Smooth muscle cell (in vitro differentiated cells): ENCODE data around the gene ENPP7. TPM values are rescaled to one million over a fixed set of nuclear protein-coding genes. Genes with fewer than 3 reads are reported as not detected.

ENCODE experiments used
- DNase-seq: peaks from one replicate; lab custom pipeline; 2025; ENCODE audit not compliant: unreplicated experiment; lab: John Stamatoyannopoulos, UW
- H2AFZ ChIP-seq: fragments of 200-600 bp; sonication (generic); 2 replicates; pipeline ENCODE4 v1.6.0; 2016; ENCODE audit warnings: antibody characterized with exemption, low read depth, mild to moderate bottlenecking
- H3F3A ChIP-seq: fragments of 200-600 bp; sonication (generic); 2 replicates; pipeline ENCODE4 v1.6.0; 2017; ENCODE audit warnings: antibody characterized with exemption, low read depth
- H3K27ac ChIP-seq: fragments of 200-600 bp; sonication (generic); 2 replicates; pipeline ENCODE4 v1.5.1; 2016; ENCODE audit warnings: low read depth, mild to moderate bottlenecking
- H3K27me3 ChIP-seq: fragments of 200-600 bp; sonication (generic); 2 replicates; pipeline ENCODE4 v1.6.1; 2016; ENCODE audit warnings: low read depth, mild to moderate bottlenecking
- H3K36me3 ChIP-seq: fragments of 200-600 bp; sonication (generic); 2 replicates; pipeline ENCODE4 v1.5.1; 2016; ENCODE audit warnings: low read depth
- H3K4me1 ChIP-seq: fragments of 200-600 bp; sonication (generic); 2 replicates; pipeline ENCODE4 v1.5.1; 2016; ENCODE audit warnings: low read depth
- H3K4me2 ChIP-seq: fragments of 200-600 bp; sonication (generic); 2 replicates; pipeline ENCODE4 v1.6.0; 2016; ENCODE audit warnings: mild to moderate bottlenecking
- H3K4me3 ChIP-seq: fragments of 200-600 bp; sonication (generic); 2 replicates; pipeline ENCODE4 v1.5.1; 2016; ENCODE audit warnings: mild to moderate bottlenecking
- H3K79me2 ChIP-seq: fragments of 200-600 bp; sonication (generic); 2 replicates; pipeline ENCODE4 v1.6.0; 2016; ENCODE audit warnings: low read depth, mild to moderate bottlenecking
- H3K9ac ChIP-seq: fragments of 200-600 bp; sonication (generic); 2 replicates; pipeline ENCODE4 v1.6.0; 2016; ENCODE audit warnings: low read depth
- H3K9me3 ChIP-seq: fragments of 200-600 bp; sonication (generic); replicated peaks from 2 replicates; pipeline ENCODE4 v1.5.1; 2016; ENCODE audit warnings: low read depth
- H4K20me1 ChIP-seq: fragments of 200-600 bp; sonication (generic); 2 replicates; pipeline ENCODE4 v1.6.0; 2016; ENCODE audit warnings: low read depth
- WGBS: methylation state at CpG from one replicate; pipeline ENCODE4 v1.1.7; 2016; ENCODE audit warnings: low lambda C conversion rate; 5-methylcytosine and 5-hydroxymethylcytosine counted together
- polyA plus RNA-seq: library from polyadenylated mRNA; unstranded; fragments of >200 nt; fragmentation: Nextera tagmentation; extraction: Ambion mirVana; gene quantifications from 2 replicates; pipeline ENCODE4 v1.2.1, GENCODE V29; 2016
- total RNA-seq: library from RNA; depleted of rRNA; stranded (reverse); fragments of >200 nt; gene quantifications from 2 replicates; pipeline ENCODE4 v1.2.3, GENCODE V29; 2014
- TF ChIP-seq, protein P1 (sequence below): fragments of 200-600 bp; sonication (generic); IDR thresholded peaks from 2 replicates; pipeline ENCODE4 v1.5.1; 2017; ENCODE audit warnings: borderline replicate concordance, mild to moderate bottlenecking, antibody characterized with exemption; ENCODE audit not compliant: insufficient read depth, poor library complexity, severe bottlenecking

ENPP7 gene
- total and polyA plus RNA-seq, 2 experiments from 2014 or later: not detected

DNA sequence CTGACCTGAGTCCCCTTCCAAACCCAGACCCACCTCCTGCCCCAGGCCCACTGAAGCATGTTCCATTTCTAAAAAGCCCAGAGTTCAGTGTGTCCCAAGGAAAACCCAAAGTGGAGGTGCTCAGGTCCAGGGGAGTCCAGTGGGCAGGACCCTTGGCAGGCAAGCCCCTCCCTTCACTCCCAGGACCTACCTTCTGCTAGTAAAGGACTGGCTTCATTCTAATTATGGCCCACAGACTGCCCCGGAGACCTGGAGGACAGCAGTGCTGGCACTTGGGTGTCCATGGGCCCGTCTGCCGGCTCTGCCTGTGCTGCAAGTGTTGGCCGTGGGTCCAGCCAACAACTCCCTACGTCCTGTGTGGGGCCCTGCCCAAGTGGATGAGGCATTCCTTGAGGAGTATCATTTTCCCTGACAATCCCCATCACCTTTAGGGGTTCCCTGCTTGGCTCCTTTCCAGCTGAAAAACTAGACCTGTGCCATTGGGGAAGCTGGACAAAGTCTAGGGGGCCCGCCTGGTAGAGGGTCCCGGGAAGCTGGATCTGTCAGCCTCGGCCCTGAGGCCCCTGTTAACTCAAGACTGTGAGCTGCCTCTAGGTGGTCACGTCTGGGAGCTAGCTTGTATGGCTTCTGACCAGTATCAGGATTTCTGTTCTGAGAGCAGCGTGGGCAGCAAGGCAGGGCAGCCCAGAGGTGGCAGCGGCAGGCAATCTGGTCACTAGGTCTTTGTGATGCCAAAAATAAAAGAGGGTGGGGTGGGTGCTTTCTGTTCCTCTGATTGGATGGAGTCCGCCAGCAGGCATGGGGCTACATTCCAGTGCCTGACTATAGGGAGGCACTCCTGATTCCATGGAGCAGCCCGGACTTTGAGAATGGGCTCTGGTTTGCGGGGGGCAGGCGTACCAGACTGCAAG, 55.4 kb downstream of the ENPP7 start:
- Histone ChIP-seq H3K4me2 (no peak overlapping the region), H3F3A (no peaks in the 10 kb centered on the region), H3K79me2 (no peaks in the 10 kb centered on the region), H4K20me1 (no peaks in the 10 kb centered on the region), H2AFZ (no peak overlapping the region), H3K27me3 (peaks cover 50% of the 10 kb centered on the region), H3K4me1 (peaks cover 10% of the 10 kb centered on the region), H3K9me3 (no peaks in the 10 kb centered on the region), H3K4me3 (no peak overlapping the region), H3K9ac (no peak overlapping the region), H3K27ac (no peak overlapping the region), H3K36me3 (no peaks in the 10 kb centered on the region)
- DNase-seq: no peak
- WGBS: 93% methylated on average over 15 of the region's 15 CpGs
- TF ChIP-seq, protein P1, sequence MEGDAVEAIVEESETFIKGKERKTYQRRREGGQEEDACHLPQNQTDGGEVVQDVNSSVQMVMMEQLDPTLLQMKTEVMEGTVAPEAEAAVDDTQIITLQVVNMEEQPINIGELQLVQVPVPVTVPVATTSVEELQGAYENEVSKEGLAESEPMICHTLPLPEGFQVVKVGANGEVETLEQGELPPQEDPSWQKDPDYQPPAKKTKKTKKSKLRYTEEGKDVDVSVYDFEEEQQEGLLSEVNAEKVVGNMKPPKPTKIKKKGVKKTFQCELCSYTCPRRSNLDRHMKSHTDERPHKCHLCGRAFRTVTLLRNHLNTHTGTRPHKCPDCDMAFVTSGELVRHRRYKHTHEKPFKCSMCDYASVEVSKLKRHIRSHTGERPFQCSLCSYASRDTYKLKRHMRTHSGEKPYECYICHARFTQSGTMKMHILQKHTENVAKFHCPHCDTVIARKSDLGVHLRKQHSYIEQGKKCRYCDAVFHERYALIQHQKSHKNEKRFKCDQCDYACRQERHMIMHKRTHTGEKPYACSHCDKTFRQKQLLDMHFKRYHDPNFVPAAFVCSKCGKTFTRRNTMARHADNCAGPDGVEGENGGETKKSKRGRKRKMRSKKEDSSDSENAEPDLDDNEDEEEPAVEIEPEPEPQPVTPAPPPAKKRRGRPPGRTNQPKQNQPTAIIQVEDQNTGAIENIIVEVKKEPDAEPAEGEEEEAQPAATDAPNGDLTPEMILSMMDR: no peak

DNA sequence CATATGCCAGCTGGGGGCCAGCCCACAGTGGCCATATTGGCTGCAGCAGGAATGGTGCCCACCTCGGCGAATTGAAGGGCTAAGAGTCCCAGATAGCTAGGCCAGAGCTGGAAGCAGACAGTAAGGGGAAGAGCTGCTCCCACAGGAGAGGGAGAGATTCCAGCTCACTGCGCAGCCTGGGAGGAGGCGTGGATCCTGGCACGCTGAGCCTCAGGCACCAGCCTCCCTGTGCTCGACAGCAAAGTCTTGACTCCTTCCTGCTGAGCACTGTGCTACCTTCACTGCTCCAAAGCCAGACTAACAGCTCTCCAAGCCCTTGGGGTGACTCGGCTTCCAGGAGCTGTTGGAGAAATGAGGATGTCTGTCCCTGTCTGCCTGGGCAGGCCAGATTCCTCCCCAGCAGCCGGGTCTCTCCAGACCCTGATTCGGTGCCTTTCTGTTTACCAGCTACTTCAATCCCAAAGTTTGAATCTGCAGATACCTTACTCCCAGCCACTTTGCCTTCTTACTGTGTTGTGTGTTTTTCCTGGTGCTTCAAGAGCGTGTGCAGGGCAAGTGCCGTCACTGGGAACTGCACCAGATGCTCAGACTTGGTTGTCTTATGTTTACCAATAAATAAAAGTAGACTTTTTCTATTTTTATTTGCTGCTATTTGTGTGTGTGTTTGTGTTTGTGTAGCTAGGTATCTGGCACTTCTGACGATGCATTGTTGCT, 56.3 kb downstream of the ENPP7 start:
- Histone ChIP-seq H3K4me2 (no peak overlapping the region), H3K4me1 (peaks cover 19% of the 10 kb centered on the region), H3K27ac (no peak overlapping the region), H2AFZ (no peak overlapping the region), H3K36me3 (no peaks in the 10 kb centered on the region), H4K20me1 (peaks cover 5% of the 10 kb centered on the region), H3K9me3 (no peaks in the 10 kb centered on the region), H3K9ac (no peak overlapping the region), H3F3A (peaks cover 4% of the 10 kb centered on the region), H3K4me3 (no peak overlapping the region), H3K79me2 (no peaks in the 10 kb centered on the region), H3K27me3 (peaks cover 60% of the 10 kb centered on the region)
- 84% methylated on average over 12 of the region's 12 CpGs for WGBS
- DNase-seq: no peak
- TF ChIP-seq, protein P1: no peak

- peaks cover 71% of the 10 kb centered on the region for H3K27me3 ChIP-seq
- 66% methylated on average over 5 of the region's 5 CpGs for whole genome bisulfite sequencing
- peaks cover 33% of the 10 kb centered on the region for H3K4me1 ChIP-seq
Observed at GRCh38 chr17:79788455-79788854, 57.7 kb downstream of the ENPP7 start.

More at GRCh38 chr17:79788455-79788854, 57.7 kb downstream of the ENPP7 start:
- H3K79me2 ChIP-seq: no peaks in the 10 kb centered on the region
- TF ChIP-seq, protein P1: no peak
- no peak for DNase-seq
- no peak overlapping the region for H3K4me2 ChIP-seq
- H3K9me3 ChIP-seq: no peaks in the 10 kb centered on the region
- peaks cover 5% of the 10 kb centered on the region for H4K20me1 ChIP-seq
- H3F3A ChIP-seq: peaks cover 4% of the 10 kb centered on the region
- H3K36me3 ChIP-seq: no peaks in the 10 kb centered on the region
- no peak overlapping the region for H3K27ac ChIP-seq
- no peak overlapping the region for H3K9ac ChIP-seq
- H2AFZ ChIP-seq: no peak overlapping the region
- no peak overlapping the region for H3K4me3 ChIP-seq
